Skin of body (tissue), 2 donors: Measurements from ENCODE around the gene WAS. TPM values are rescaled to one million over a fixed set of nuclear protein-coding genes. Genes with fewer than 3 reads are reported as not detected.
A peak's percentile ranks its signal among the peaks of the same experiment; 100 is the strongest.
"Not testable (repeated sequence)": the region's sequence is repeated elsewhere in the genome, so short reads cannot be mapped to it uniquely, and the experiment has no call there.

Experiments used
- DNase-seq: peaks from one replicate; lab custom pipeline; 2025; lab: John Stamatoyannopoulos, UW
- total RNA-seq: library from RNA; depleted of rRNA; stranded (reverse); fragments of >200 nt; gene quantifications from one replicate; pipeline ENCODE4 v1.2.3, GENCODE V29; 2014

WAS gene
- total RNA-seq, 1 donor from 2014 or later = 5.6 TPM

- DNase-seq = no peak
These were observed 1.8 kb downstream of the WAS start for GRCh38 chrX:48685416-48685815.

DNA sequence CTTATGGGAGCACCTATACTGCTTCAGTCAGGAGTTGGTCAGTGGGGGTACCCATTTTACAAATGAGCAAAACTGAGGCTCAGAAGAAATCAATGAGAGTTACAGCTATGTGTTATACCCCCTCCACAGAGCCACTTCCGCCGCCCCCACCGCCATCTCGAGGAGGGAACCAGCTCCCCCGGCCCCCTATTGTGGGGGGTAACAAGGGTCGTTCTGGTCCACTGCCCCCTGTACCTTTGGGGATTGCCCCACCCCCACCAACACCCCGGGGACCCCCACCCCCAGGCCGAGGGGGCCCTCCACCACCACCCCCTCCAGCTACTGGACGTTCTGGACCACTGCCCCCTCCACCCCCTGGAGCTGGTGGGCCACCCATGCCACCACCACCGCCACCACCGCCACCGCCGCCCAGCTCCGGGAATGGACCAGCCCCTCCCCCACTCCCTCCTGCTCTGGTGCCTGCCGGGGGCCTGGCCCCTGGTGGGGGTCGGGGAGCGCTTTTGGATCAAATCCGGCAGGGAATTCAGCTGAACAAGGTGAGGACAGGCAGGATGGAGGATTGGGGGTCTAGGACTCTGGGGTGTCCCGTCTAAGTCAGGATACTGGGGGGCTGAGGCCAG, 5.0 kb downstream of the WAS start:
- no peak for DNase-seq

- no peak for DNase-seq
These were observed 5.8 kb downstream of the WAS start for GRCh38 chrX:48689208-48689920.

DNA sequence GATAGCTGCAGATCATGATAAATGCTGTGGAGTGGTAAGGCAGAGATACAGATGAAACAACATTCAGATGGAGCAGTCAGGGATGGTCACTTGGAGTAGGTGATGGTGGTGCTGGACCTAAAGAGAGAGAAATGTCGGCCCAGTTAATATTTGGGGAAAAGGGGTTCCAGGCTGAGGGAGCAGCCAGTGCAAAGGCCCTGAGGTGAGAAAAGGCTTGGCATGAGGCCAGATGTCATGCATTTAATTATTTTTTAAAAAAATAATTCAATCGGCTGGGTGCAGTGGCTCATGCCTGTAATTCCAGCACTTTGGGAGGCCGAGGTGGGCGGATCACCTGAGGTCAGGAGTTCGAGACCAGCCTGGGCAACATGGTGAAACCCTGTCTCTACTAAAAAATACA, 8.1 kb downstream of the WAS start:
- DNase-seq = not testable (repeated sequence)

DNA sequence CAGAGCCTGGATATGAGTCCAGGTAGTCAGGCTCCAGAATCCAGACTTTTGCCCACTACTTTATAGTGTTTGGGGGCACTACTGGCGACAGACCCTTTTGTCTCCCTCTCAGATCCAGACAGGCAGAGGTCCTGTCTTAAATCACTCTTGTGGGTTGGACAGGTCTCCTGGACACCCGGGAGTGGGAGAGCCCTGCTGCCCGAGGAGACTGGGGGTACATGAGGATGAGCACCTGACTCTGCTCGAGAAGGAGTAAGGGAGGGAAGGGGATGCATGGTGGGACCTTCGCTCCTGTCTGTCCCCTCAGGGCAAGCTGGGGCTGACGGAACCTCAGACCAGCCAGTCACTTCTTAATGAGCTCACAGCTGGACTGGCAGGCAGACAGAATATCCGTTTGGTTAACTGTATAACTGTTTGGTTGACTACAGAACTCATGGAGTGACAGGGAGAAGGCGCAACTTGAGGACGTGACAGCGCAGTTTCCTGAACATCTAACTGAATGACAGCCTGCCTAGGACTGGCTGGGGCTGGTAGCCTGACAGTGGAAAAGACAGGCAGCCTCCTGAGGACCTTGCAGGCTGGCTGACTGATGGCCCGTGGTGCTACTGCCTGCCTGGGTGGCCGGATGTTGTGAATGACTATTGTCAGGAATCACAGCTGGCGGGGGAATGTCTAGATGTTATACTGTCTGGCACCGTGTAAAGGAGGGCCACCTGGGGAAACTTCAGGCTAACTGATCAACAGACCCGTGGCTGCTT, 11.4 kb downstream of the WAS start:
- DNase-seq = no peak

DNA sequence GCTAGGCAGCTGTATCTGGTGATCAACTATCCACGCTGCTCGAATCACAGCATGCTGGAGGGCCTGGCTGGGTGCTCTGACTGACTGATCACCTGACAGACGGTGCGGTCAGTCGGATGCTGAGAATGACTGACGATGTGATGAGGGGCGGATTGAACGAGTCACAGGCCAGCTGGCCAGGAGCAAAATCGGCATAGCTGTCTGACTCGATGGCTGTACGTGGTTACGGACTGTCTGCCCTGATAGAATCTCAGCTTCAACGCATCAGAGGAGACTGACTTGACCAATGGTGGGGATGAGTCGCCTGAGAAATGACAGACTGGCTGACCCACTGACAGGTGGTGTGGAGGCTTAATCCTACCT, 11.9 kb downstream of the WAS start:
- no peak for DNase-seq

DNA sequence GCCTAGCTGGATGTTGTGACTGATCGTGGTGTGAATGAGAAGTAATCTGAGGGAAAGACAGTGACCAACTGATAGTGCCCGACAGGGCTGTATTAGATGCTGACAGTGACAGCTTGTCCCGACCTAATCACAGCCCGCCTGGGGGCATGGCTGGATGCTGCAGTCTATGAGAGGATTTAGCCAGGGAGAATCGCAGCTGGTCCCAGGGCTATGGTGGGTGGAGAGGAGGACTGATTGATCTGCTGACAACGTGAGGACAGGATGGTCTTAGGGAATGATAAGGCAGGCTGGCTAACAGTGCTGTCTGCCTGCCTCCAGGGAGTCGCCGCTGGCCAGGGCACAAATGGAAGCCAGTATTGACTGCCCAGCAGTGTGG, 12.3 kb downstream of the WAS start:
- no peak for DNase-seq

- peak; percentile 74 for DNase-seq
These were observed 12.8 kb downstream of the WAS start, which contains the start of gene SUV39H1 for GRCh38 chrX:48696301-48696908. Gene SUV39H1, plus strand, starts transcription at chrX:48696734. Its CDS starts 51 bp downstream, at chrX:48696785.

DNA sequence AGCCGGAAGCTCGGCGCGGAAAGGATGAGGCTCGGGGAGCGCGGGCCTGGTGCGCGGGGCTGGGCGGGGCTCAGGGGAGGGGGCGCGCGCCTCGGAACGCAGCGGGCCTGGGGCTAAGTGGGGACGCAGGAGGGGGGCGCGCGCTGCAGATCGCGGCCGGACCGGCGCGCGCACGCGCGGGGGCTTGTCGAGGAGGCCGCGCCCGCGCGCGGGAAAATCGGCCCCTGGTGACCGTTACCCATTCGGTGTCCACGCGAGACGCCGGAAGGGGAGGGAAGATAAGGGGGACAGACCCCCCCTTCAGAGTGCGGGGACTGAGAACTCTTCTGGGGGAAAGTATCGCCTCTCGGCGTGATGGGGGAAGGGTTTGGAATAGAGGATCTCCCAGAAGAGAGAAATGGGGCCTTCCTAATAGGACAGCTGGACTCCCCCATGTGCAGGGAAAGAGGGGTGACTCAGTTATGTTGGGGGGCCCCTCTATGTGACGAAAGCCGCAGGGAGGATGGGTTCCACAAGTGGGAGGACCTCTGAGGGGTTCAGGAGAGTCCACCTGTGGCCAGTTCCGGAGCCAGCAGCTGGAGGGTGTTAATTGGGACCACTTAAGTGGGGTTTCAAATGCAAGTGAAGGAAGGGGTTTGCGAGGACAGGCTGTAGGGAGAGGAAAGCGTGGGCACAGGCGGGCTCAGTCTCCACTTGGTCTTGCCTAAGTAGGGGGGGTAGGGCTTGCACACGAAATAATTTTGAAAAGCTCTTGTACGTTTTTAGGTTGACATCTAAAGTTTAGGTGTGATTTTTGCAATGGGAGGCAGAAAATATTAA, 13.5 kb downstream of the WAS start:
- no peak for DNase-seq

- no peak for DNase-seq
These were observed 14.7 kb downstream of the WAS start for GRCh38 chrX:48698306-48698705.

GRCh38 chrX:48700246-48700645, 16.6 kb downstream of the WAS start:
- no peak for DNase-seq

- DNase-seq = no peak
These were observed 17.5 kb downstream of the WAS start for GRCh38 chrX:48700951-48701653.

DNA sequence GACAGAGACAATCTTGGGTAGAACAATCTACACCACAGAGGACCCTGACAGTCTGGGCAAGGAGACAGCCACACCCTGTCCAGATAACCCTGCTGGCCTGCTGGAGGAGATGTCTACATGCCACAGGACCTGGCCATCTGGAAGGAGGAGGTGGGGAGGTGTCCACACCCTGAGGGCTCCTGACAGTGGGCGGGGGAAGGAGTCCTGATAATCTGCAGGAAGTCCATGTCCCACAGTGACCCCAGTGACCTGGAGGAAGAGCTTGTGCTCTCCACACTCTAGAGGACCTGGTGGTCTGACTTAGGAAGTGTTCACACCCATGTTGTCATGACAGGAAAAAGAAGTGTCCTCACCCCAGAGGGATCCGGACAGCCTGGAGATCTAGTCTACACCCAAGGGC, 18.4 kb downstream of the WAS start:
- no peak for DNase-seq

DNA sequence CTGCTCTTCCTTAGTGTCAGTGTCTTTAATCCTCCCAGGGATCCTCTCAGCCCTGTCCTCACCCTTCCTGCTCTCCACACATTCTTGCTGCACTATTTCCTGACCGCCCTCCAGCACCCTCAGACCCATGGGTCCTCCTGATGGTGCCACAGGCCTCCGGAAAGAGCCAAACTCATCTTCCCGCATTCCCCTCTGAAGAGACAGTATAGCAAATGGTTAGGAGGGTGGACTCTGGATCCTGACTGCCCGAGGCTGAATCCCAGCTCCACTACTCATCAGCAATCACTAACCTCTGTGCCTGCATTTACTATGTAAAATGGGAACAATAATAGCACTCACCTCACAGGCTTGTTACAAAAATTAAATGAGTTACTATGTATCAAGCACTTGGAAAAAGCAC, 19.1 kb downstream of the WAS start:
- DNase-seq = no peak

DNA sequence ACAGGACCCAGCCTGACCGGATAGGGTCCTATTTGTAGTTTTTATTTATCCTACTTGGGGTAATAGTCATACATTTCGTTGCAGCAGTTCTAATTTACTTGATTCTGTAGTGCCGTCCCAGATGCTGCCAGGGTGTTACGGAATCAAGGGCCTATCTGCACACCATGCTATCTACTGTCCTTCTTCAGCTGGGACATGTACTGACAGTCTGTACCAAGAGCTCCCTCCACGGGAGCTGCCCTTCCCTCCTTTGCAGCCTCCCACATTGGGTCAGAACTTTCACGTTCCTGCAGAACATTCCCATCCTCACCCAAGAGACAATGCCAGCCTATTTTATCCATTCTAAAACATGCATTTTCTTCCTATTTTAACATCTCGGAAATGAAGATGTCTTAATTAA, 19.6 kb downstream of the WAS start:
- DNase-seq = no peak

GRCh38 chrX:48703642-48704481, 20.3 kb downstream of the WAS start:
- no peak for DNase-seq

GRCh38 chrX:48705871-48706270, 22.3 kb downstream of the WAS start:
- DNase-seq = no peak

DNA sequence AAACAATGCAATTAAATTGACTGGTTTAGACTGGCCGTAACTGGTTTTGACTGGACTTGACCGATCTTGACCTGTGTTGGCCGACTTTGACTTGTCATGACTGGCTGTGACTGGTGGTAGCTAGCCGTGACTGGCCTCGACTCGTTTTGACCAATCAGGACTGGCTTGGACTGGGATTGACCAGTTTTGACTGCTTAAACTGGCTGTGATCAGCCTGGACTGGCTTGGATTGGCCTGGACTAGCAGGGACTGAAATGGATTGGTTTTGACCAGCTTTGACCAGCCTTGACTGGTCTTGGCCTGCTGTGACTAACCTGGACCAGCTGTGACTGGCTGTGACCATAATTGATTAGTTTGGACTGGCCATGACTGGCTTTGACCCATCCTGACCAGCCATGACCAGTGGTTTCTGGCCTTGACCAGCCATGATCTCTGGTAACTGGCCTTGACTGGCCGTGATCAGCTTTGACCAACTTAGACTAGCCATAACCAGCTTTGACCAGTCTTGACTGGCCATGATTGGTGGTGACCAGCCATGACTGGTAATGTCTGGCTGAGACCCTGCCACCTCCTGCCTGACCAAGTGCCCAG, 26.0 kb downstream of the WAS start:
- no peak for DNase-seq

GRCh38 chrX:48711162-48711928, 27.7 kb downstream of the WAS start:
- no peak for DNase-seq
